Bronchial epithelial cell (primary cell): ENCODE results near the gene GSTO1. TPM values are rescaled to one million over a fixed set of nuclear protein-coding genes. Genes with fewer than 3 reads are reported as not detected.

Experiments used
- DNase-seq: peaks from one replicate; pipeline ENCODE4 v3.0.0-alpha.2; 2010; ENCODE audit warnings: low read depth
- FAIRE-seq: peaks from 2 replicates; lab custom pipeline; 2011; peaks lifted over from hg19 to GRCh38; lab: Jason Lieb, UNC
- H3K27me3 ChIP-seq: 2 replicates; pipeline ENCODE4 v1.5.1; 2011; ENCODE audit warnings: low read length; ENCODE audit not compliant: control insufficient read depth, insufficient read depth
- H3K36me3 ChIP-seq: 2 replicates; pipeline ENCODE4 v1.5.1; 2011; ENCODE audit warnings: low read length; ENCODE audit not compliant: control insufficient read depth, insufficient read depth
- H3K4me3 ChIP-seq: 2 replicates; pipeline ENCODE4 v1.5.1; 2011; ENCODE audit warnings: mild to moderate bottlenecking, low read depth, low read length, control low read depth
- CTCF ChIP-seq: IDR thresholded peaks from 2 replicates; pipeline ENCODE4 v1.5.1; 2011; ENCODE audit warnings: mild to moderate bottlenecking, moderate library complexity, low read length, control low read depth, inconsistent platforms; ENCODE audit not compliant: insufficient read depth, severe bottlenecking
- total RNA-seq: library from RNA; depleted of rRNA; stranded (reverse); fragments of >200 nt; gene quantifications from 2 replicates; pipeline ENCODE4 v1.2.1, GENCODE V29; 2014

The GSTO1 gene
- total RNA-seq, 1 donor from 2014 or later, result 158 TPM

GRCh38 chr10:104279550-104280259, 25.0 kb downstream of the GSTO1 start:
- Histone ChIP-seq H3K36me3 (no peaks in the 10 kb centered on the region), H3K4me3 (no peak overlapping the region), H3K27me3 (no peaks in the 10 kb centered on the region)
- no peak for DNase-seq
- no peak for TF ChIP-seq CTCF
- no peak for FAIRE-seq

GRCh38 chr10:104281694-104282093, 27.0 kb downstream of the GSTO1 start:
- FAIRE-seq, result no peak
- DNase-seq, result no peak
- no peaks in the 10 kb centered on the region for H3K36me3 ChIP-seq
- H3K4me3 ChIP-seq, result no peak overlapping the region
- no peak for TF ChIP-seq CTCF
- H3K27me3 ChIP-seq, result no peaks in the 10 kb centered on the region

- FAIRE-seq, result no peak
- no peak overlapping the region for H3K4me3 ChIP-seq
- no peak for TF ChIP-seq CTCF
- no peak for DNase-seq
- H3K36me3 ChIP-seq, result no peaks in the 10 kb centered on the region
- H3K27me3 ChIP-seq, result no peaks in the 10 kb centered on the region
Observed at GRCh38 chr10:104284846-104285245, 30.2 kb downstream of the GSTO1 start.

- FAIRE-seq (no peak), DNase-seq (no peak)
- H3K4me3 ChIP-seq, result no peak overlapping the region
- H3K27me3 ChIP-seq, result no peaks in the 10 kb centered on the region
- no peak for TF ChIP-seq CTCF
- no peaks in the 10 kb centered on the region for H3K36me3 ChIP-seq
Observed at GRCh38 chr10:104286939-104287338, 32.2 kb downstream of the GSTO1 start.

- Histone ChIP-seq H3K4me3 (no peak overlapping the region), H3K27me3 (no peaks in the 10 kb centered on the region), H3K36me3 (no peaks in the 10 kb centered on the region)
- no peak for FAIRE-seq
- no peak for DNase-seq
- no peak for TF ChIP-seq CTCF
Observed at GRCh38 chr10:104288355-104288754, 33.7 kb downstream of the GSTO1 start.
